ENCODE data around the gene EPS15. TPM values are rescaled to one million over a fixed set of nuclear protein-coding genes. Genes with fewer than 3 reads are reported as not detected.

Gene EPS15
- total and polyA plus RNA-seq, 9 of the 15 experiments (the other 6 are each of a cell fraction or from before 2014, with no cell fraction given) = 23.1 to 69.0 (median 41.7) TPM

- TF ChIP-seq TCF7 (IDR thresholded peaks at IDR 0.05; ENCODE audit: borderline replicate concordance) (no peak), GTF2F1 (IDR thresholded peaks at IDR 0.05; ENCODE audit: low read depth, low read length) (no peak), ZBTB12 (CRISPR knock-in tag; IDR thresholded peaks at IDR 0.05) (no peak), RAD51 (IDR thresholded peaks at IDR 0.05; ENCODE audit: borderline replicate concordance, low read depth) (no peak), ATF7 (IDR thresholded peaks at IDR 0.05) (no peak), RUNX1 (IDR thresholded peaks at IDR 0.05; ENCODE audit: low read depth) (no peak), PHB2 (IDR thresholded peaks at IDR 0.05; ENCODE audit: low read depth) (no peak), ZNF699 (CRISPR knock-in tag; IDR thresholded peaks at IDR 0.05; ENCODE audit: insufficient replicate concordance) (no peak), ZNF263 (CRISPR knock-in tag; IDR thresholded peaks at IDR 0.05; ENCODE audit: borderline replicate concordance) (no peak), ZNF384 (IDR thresholded peaks at IDR 0.05; ENCODE audit: low read depth, low read length) (no peak), HDAC1 (IDR thresholded peaks at IDR 0.05) (no peak), ZNF445 (CRISPR knock-in tag; IDR thresholded peaks at IDR 0.05; ENCODE audit: low read depth) (no peak), ESRRB (CRISPR knock-in tag; IDR thresholded peaks at IDR 0.05; ENCODE audit: borderline replicate concordance) (no peak), PHB (CRISPR knock-in tag; IDR thresholded peaks at IDR 0.05) (no peak), ZNF41 (CRISPR knock-in tag; conservative IDR thresholded peaks at IDR 0.05) (no peak), MED1 (CRISPR knock-in tag; IDR thresholded peaks at IDR 0.05; ENCODE audit: borderline replicate concordance) (no peak), HES1 (IDR thresholded peaks at IDR 0.05; ENCODE audit: low read depth) (no peak), ETV5 (CRISPR knock-in tag; IDR thresholded peaks at IDR 0.05; ENCODE audit: low read depth) (no peak), FOXP1 (CRISPR knock-in tag; IDR thresholded peaks at IDR 0.05) (no peak), SP1 (CRISPR knock-in tag; IDR thresholded peaks at IDR 0.05) (no peak), LCOR (CRISPR knock-in tag; IDR thresholded peaks at IDR 0.05) (no peak), SIRT6 (IDR thresholded peaks at IDR 0.05; ENCODE audit: low read depth, low read length) (no peak), RBM22 (IDR thresholded peaks at IDR 0.05; ENCODE audit: low read depth, low read length, poor library complexity, severe bottlenecking) (no peak), NCOA2 (IDR thresholded peaks at IDR 0.05; ENCODE audit: partially characterized antibody in 2 of 2) (no peak), ZMIZ1 (IDR thresholded peaks at IDR 0.05; ENCODE audit: low read depth in 2 of 2, low read length in 2 of 2) (no peak), ZNF586 (CRISPR knock-in tag; conservative IDR thresholded peaks at IDR 0.05) (no peak)
These were observed 96.5 kb downstream of the EPS15 start (continued) for GRCh38 chr1:51422367-51423072.

Data from K562 (cell line).